Stimulated activated CD8-positive, alpha-beta memory T cell treated with anti-CD3 and anti-CD28 coated beads, Interleukin-4, amount 100 ng/mL, for 1 hour (primary cell): Measurements from ENCODE around the gene ZDHHC24.
"Not testable (repeated sequence)": the region's sequence is repeated elsewhere in the genome, so short reads cannot be mapped to it uniquely, and the experiment has no call there.

Source experiments
- DNase-seq, 2 donors: peaks; one replicate each; pipeline ENCODE4 v3.0.0-alpha.2; 2020; ENCODE audit warnings: low read depth in 2 of 2, low spot score in 1 of 2

The ZDHHC24 gene

GRCh38 chr11:66546368-66546965 lies 619 bp upstream of the ZDHHC24 start, which contains the start of gene ACTN3:
TSS of gene ACTN3 (plus strand) at chr11:66546903. CDS start at chr11:66546938, 35 bp downstream.
- no peak for DNase-seq

- DNase-seq = not testable (repeated sequence)
Observed at GRCh38 chr11:66544952-66545351, 896 bp downstream of the ZDHHC24 start.

- peak; percentile 43 to 49 for DNase-seq
Observed at GRCh38 chr11:66543263-66544107, 2.4 kb downstream of the ZDHHC24 start.

DNA sequence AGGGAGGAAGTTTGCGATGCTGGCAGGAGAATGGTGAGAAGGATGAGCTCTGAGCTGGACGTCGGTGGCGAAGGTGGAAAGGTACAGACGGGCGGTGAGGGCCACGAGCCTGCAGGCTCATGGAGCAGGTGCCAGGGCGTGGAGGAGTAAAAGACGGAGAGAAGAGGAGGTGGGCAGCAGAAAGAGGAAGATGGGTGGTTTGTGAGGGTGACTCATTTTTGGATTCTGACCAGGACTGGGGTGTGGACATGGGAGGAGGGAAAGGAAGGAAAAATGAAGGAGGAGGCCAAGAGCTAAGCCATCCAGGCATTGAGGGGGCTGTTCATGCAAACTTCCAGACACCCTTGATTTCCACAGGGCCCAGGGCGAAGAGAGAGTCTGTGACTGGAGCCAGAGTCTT lies 3.5 kb downstream of the ZDHHC24 start:
- no peak for DNase-seq

DNA sequence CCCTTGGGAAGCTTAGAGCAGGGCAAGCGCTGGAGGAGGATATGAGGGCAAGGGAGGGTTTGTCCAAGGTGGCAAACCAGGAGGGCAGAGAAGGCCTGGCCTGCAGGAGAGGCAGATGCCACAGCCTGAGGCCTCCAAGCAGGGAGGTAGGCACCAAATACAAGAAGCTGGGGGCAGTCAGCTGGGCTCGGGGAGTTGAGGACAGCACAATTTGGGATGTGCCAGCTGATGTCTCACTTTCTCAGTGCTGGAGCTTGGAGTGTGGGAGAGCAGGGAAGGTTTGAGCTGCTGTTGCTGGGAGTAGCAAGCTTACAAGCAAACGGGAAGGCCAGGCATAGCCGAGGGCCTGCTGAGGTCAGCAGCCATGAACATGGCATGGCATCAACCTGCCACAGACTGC lies 4.0 kb downstream of the ZDHHC24 start:
- no peak for DNase-seq

- not testable (repeated sequence) for DNase-seq
Observed at GRCh38 chr11:66540598-66540997, 5.2 kb downstream of the ZDHHC24 start.

DNA sequence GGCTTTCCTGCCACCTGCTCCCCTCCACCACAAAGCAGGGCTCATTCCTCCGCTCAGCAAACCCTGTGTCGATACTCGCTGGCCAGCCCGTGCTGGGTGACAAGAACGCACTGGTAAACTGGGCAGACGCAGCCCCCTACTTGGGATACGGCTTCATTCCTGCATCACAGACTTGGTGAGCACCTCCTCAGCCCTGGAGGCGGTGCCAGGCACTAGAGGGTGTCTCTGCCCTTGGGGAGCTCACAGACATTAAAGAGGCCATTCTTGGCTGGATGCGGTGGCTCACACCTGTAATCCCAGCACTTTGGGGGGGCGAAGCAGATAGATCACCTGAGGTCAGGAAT lies 6.0 kb downstream of the ZDHHC24 start:
- no peak for DNase-seq

- no peak for DNase-seq
Observed at GRCh38 chr11:66539170-66539869, 6.5 kb downstream of the ZDHHC24 start.

DNA sequence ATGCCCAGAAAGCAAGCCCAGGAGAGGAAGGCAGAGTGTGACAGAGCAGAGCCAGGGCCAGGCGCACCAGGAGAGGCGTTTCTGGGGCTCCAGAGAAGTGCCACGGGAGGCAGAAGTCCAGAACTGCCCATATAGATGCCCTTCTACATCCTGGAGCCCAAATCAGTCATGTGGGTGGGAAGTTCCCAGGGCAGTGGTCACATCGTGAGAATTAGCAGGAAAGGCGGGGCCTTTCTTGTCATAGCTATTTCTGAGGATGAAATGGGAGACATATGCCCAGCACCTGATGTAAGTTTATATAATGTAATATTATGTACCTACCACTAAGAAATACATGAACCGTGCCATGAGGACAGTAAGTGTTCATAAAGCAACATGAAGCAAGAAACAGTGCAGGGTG lies 13.1 kb downstream of the ZDHHC24 start:
- no peak for DNase-seq

DNA sequence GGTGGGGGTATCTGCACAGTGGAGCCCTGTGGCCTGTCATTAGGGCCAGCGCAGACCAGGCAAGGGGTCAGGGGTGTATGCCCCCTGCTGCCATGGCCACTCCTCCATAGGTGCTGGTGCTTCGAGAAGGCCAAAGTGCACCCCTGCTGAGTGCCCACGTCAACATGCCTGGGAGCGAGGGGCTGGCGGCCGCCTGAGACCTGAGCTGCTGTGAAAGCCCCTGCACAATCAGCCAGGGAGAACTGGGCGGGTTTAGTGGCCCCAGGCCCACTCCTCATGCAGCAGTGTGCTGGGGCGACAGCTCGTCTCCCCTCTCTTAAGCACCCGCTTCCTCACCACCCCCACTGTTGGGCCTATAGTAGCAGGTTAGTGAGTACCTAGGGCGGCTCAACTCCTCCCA lies 14.0 kb downstream of the ZDHHC24 start:
- DNase-seq = no peak

- no peak for DNase-seq
Observed at GRCh38 chr11:66530927-66531709, 14.7 kb downstream of the ZDHHC24 start.

- DNase-seq = no peak
Observed at GRCh38 chr11:66529655-66530054, 16.2 kb downstream of the ZDHHC24 start.

- no peak for DNase-seq
Observed at GRCh38 chr11:66529069-66529468, 16.8 kb downstream of the ZDHHC24 start.

GRCh38 chr11:66524304-66525040 lies 21.4 kb downstream of the ZDHHC24 start:
- no peak for DNase-seq

DNA sequence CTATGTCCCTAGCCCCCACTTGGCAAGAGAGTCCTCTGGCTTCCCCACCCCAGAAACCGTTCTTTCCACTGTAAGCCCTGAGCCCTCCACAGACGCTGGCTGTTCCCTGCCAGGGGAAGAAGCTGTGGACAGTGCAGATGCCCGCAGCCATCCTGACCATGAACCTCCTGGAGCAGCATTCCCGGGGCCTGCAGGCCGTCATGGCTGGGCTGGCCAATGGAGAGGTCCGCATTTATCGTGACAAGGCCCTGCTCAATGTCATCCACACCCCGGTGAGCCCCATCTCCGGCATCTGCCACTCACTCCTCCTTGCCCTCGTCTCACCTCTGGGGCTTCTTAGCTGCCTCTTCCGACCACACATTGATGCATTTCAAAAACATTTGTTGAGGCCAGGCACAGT lies 22.2 kb downstream of the ZDHHC24 start:
- DNase-seq = no peak

- DNase-seq = no peak
Observed at GRCh38 chr11:66510990-66511339, 34.9 kb downstream of the ZDHHC24 start.

DNA sequence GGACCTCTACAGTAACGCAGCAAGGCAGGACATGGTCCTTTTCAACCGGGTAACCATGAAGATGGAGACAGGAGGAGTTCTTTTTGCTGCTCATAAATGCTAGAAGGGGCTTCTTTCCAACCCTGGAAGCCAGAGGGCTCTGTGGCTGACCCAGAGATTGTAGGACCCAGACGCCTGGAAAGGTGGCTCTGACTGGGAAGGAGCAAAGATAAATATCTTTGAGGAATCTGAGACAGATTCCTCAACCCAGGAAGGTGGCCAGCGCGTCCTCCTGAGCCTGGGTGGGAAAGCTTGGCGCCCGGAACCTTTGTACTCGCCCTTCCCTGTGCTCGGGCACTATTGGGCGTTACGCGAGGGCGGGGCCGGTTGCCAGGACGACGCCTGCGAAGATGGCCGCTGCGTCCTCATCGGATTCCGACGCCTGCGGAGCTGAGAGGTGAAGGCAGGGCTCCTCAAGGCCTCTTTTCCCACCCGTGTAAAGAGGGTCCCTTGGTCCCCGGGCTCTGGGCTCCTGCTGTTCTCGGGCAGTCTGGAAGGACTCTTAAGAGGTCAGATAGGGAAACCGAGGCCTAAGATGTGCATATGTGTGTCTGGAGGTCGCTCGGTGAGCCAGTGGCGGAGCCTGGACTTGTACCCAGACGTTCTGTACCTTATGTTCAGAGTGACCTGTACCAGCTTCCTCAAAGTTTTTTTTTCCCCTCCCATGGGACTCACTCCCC lies 35.4 kb downstream of the ZDHHC24 start, which contains the start of gene BBS1:
Gene BBS1 (plus strand): TSS at position 365 of the 719 bp plus-strand sequence. CDS start 25 bp downstream, at position 390.
- DNase-seq = peak; percentile 57 to 73

- DNase-seq = no peak
Observed at GRCh38 chr11:66509131-66509561, 36.7 kb downstream of the ZDHHC24 start.

GRCh38 chr11:66505276-66505816 lies 40.5 kb downstream of the ZDHHC24 start:
- DNase-seq = no peak

DNA sequence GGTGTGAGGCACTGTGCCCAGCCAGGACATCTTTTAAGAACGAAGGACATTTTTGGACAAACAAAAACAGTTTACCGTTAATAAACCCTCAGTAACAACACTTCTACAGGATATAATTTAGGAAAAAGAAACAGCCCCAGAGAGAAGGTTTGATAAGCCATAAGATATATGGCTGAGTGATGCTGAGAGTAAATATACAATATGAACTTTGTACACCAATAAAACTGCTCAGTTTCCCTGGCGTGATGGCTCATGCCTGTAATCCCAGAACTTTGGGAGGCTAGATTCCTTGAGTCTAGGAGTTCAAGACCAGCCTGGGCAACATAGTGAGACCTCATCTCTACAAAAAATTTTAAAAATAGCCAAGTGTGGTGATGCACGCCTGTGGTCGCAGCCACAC lies 47.3 kb downstream of the ZDHHC24 start:
- DNase-seq = no peak
